IMR-90 (cell line): ENCODE measurements around the gene ALPP. TPM values are rescaled to one million over a fixed set of nuclear protein-coding genes. Genes with fewer than 3 reads are reported as not detected.

Experiments used
- ATAC-seq: fragments of 200-7000 bp; cut with Tn5 transposase; 2 replicates; pipeline ENCODE4 v1.9.1; 2020; ENCODE audit warnings: low read depth, mild to moderate bottlenecking, moderate library complexity
- BruUV-seq: library from RNA; stranded (reverse); fragments of 400-500 nt; replicated peaks from 2 replicates; lab custom pipeline; 2021; lab: Mats Ljungman, UMichigan
- CTCF ChIA-PET: fragments of 300-600 bp; formaldehyde crosslinking; extraction: SDS; loops from one replicate; lab custom pipeline; 2021; ENCODE audit warnings: antibody characterized with exemption; lab: Yijun Ruan, JAX
- POLR2A ChIA-PET: fragments of 300-600 bp; sonication (Branson Sonifier 250); formaldehyde crosslinking; loops from one replicate; lab custom pipeline; 2022; ENCODE audit warnings: antibody characterized with exemption; ENCODE audit not compliant: unreplicated experiment; lab: Charles Lee
- DNase-seq: peaks from one replicate; pipeline ENCODE4 v3.0.0; 2013
- H2AFZ ChIP-seq: replicated peaks from 2 replicates; pipeline ENCODE3; 2013; ENCODE audit warnings: low read length, mild to moderate bottlenecking; ENCODE audit not compliant: poor library complexity
- H2AK5ac ChIP-seq: 2 replicates; pipeline ENCODE4 v1.6.1; 2013; ENCODE audit warnings: low read depth, low read length, inconsistent platforms
- H2AK9ac ChIP-seq: replicated peaks from 2 replicates; pipeline ENCODE3; 2013; ENCODE audit warnings: mild to moderate bottlenecking, low read depth, low read length, moderate library complexity; ENCODE audit not compliant: poor library complexity
- H2BK120ac ChIP-seq: 2 replicates; pipeline ENCODE4 v1.6.1; 2013; ENCODE audit warnings: low read depth, low read length, inconsistent platforms
- H2BK15ac ChIP-seq: 3 replicates; pipeline ENCODE4 v1.6.1; 2013; ENCODE audit warnings: low read depth, low read length, inconsistent platforms
- H2BK20ac ChIP-seq: 2 replicates; pipeline ENCODE4 v1.6.1; 2013; ENCODE audit warnings: low read depth, mild to moderate bottlenecking, inconsistent platforms, low read length, moderate library complexity
- H2BK5ac ChIP-seq: 2 replicates; pipeline ENCODE4 v1.6.1; 2013; ENCODE audit warnings: mild to moderate bottlenecking, low read depth, low read length, inconsistent platforms; ENCODE audit not compliant: poor library complexity, severe bottlenecking
- H3K14ac ChIP-seq: replicated peaks from 2 replicates; pipeline ENCODE4 v1.6.1; 2013; ENCODE audit warnings: low read depth, low read length, inconsistent platforms
- H3K18ac ChIP-seq: 2 replicates; pipeline ENCODE4 v1.6.1; 2013; ENCODE audit warnings: low read depth, low read length, control low read depth
- H3K23ac ChIP-seq: 2 replicates; pipeline ENCODE4 v1.6.1; 2013; ENCODE audit warnings: low read depth, low read length, inconsistent platforms
- H3K27ac ChIP-seq: 2 replicates; pipeline ENCODE4 v1.5.1; 2013; ENCODE audit warnings: mild to moderate bottlenecking, control low read depth, low read length; ENCODE audit not compliant: insufficient read depth
- H3K27me3 ChIP-seq: 2 replicates; pipeline ENCODE4 v1.6.1; 2013; ENCODE audit warnings: low read length; ENCODE audit not compliant: control insufficient read depth, insufficient read depth
- H3K36me3 ChIP-seq: 2 replicates; pipeline ENCODE4 v1.6.1; 2013; ENCODE audit warnings: low read length, mixed read lengths; ENCODE audit not compliant: control insufficient read depth, insufficient read depth
- H3K4ac ChIP-seq: 2 replicates; pipeline ENCODE4 v1.6.1; 2013; ENCODE audit warnings: low read depth, low read length, inconsistent platforms
- H3K4me1 ChIP-seq: 2 replicates; pipeline ENCODE4 v1.6.1; 2013; ENCODE audit warnings: low read length, mixed read lengths; ENCODE audit not compliant: control insufficient read depth, insufficient read depth
- H3K4me2 ChIP-seq: 2 replicates; pipeline ENCODE4 v1.6.1; 2013; ENCODE audit warnings: low read depth, mild to moderate bottlenecking, control low read depth, low read length, moderate library complexity
- H3K4me3 ChIP-seq: 2 replicates; pipeline ENCODE4 v1.5.1; 2013; ENCODE audit warnings: low read depth, mild to moderate bottlenecking, control low read depth, low read length, moderate library complexity; ENCODE audit not compliant: insufficient read depth
- H3K56ac ChIP-seq: 2 replicates; pipeline ENCODE4 v1.6.1; 2013; ENCODE audit warnings: low read length, inconsistent platforms; ENCODE audit not compliant: insufficient read depth; ENCODE audit errors: extremely low read depth
- H3K79me1 ChIP-seq, 2 experiments: 2 replicates each; pipeline ENCODE4 v1.6.1; 2013; ENCODE audit warnings: low read length in 2 of 2, inconsistent platforms in 1 of 2, low read depth in 1 of 2
- H3K9ac ChIP-seq: 2 replicates; pipeline ENCODE4 v1.6.1; 2013; ENCODE audit warnings: low read depth, low read length, control low read depth
- H3K9me1 ChIP-seq: 2 replicates; pipeline ENCODE4 v1.6.1; 2013; ENCODE audit warnings: low read length, inconsistent platforms; ENCODE audit not compliant: insufficient read depth
- H3K9me3 ChIP-seq: 2 replicates; pipeline ENCODE4 v1.6.1; 2013; ENCODE audit warnings: low read length; ENCODE audit not compliant: control insufficient read depth, insufficient read depth
- H4K20me1 ChIP-seq: 2 replicates; pipeline ENCODE4 v1.6.1; 2013; ENCODE audit warnings: low read length, inconsistent platforms; ENCODE audit not compliant: insufficient read depth
- H4K5ac ChIP-seq: 2 replicates; pipeline ENCODE4 v1.6.1; 2013; ENCODE audit warnings: mild to moderate bottlenecking, low read depth, low read length, control low read depth
- H4K8ac ChIP-seq, 2 experiments: 2 replicates each; pipeline ENCODE4 v1.6.1; 2013; ENCODE audit warnings: low read depth in 2 of 2, low read length in 2 of 2, control low read depth in 1 of 2, inconsistent platforms in 1 of 2
- H4K91ac ChIP-seq: 2 replicates; pipeline ENCODE4 v1.6.1; 2013; ENCODE audit warnings: low read depth, low read length, inconsistent platforms; ENCODE audit not compliant: insufficient read depth
- BHLHE40 ChIP-seq: fragments of 150-350 bp; IDR thresholded peaks from 2 replicates; pipeline ENCODE4 v1.6.1; 2016; ENCODE audit warnings: mild to moderate bottlenecking, low read depth, low read length
- CEBPB ChIP-seq: IDR thresholded peaks from 2 replicates; pipeline ENCODE4 v1.6.1; 2012; ENCODE audit warnings: low read depth, low read length, improper control_type of control experiment
- CHD1 ChIP-seq: IDR thresholded peaks from 2 replicates; pipeline ENCODE4 v1.6.1; 2012; ENCODE audit warnings: low read depth, low read length, improper control_type of control experiment
- CTCF ChIP-seq: conservative IDR thresholded peaks from 2 replicates; pipeline ENCODE4 v1.5.1; 2012; ENCODE audit warnings: mild to moderate bottlenecking, low read depth, low read length, improper control_type of control experiment
- ELK1 ChIP-seq: fragments of 150-350 bp; IDR thresholded peaks from 2 replicates; pipeline ENCODE4 v1.6.1; 2016; ENCODE audit warnings: low read depth, mild to moderate bottlenecking, low read length, moderate library complexity, borderline replicate concordance
- FOS ChIP-seq: fragments of 150-350 bp; IDR thresholded peaks from 2 replicates; pipeline ENCODE4 v1.6.1; 2016; ENCODE audit warnings: low read depth, low read length
- MAFK ChIP-seq: IDR thresholded peaks from 2 replicates; pipeline ENCODE4 v1.6.1; 2012; ENCODE audit warnings: low read depth, low read length, improper control_type of control experiment
- MAZ ChIP-seq: IDR thresholded peaks from 2 replicates; pipeline ENCODE4 v1.6.1; 2012; ENCODE audit warnings: low read depth, mild to moderate bottlenecking, low read length, improper control_type of control experiment, moderate library complexity, borderline replicate concordance
- MXI1 ChIP-seq: IDR thresholded peaks from 2 replicates; pipeline ENCODE4 v1.6.1; 2012; ENCODE audit warnings: low read depth, mild to moderate bottlenecking, low read length, moderate library complexity, borderline replicate concordance
- NFE2L2 ChIP-seq: fragments of 150-350 bp; IDR thresholded peaks from 2 replicates; pipeline ENCODE4 v1.6.1; 2016; ENCODE audit warnings: low read depth, mild to moderate bottlenecking, low read length
- RAD21 ChIP-seq: IDR thresholded peaks from 2 replicates; pipeline ENCODE4 v1.6.1; 2012; ENCODE audit warnings: low read length, improper control_type of control experiment
- RCOR1 ChIP-seq: IDR thresholded peaks from 2 replicates; pipeline ENCODE4 v1.6.1; 2012; ENCODE audit warnings: mild to moderate bottlenecking, low read length, improper control_type of control experiment; ENCODE audit not compliant: insufficient replicate concordance
- RFX5 ChIP-seq: IDR thresholded peaks from 2 replicates; pipeline ENCODE4 v1.8.0; 2012; ENCODE audit warnings: low read depth, mild to moderate bottlenecking, low read length, moderate library complexity
- SMC3 ChIP-seq: fragments of 150-350 bp; IDR thresholded peaks from 2 replicates; pipeline ENCODE4 v1.6.1; 2016; ENCODE audit warnings: low read depth, mild to moderate bottlenecking, antibody characterized with exemption, low read length, moderate library complexity
- USF2 ChIP-seq: fragments of 150-350 bp; IDR thresholded peaks from 2 replicates; pipeline ENCODE4 v1.6.1; 2017; ENCODE audit warnings: mild to moderate bottlenecking, antibody characterized with exemption, low read length, low read depth
- WGBS, 2 experiments: methylation state at CpG; one replicate each; pipeline versions ENCODE4 v1.1.5 to v1.1.7; 2013; ENCODE audit warnings: missing lambda C conversion rate in 2 of 2; ENCODE audit not compliant: insufficient read length in 1 of 2; ENCODE audit errors: extremely low coverage in 2 of 2; 5-methylcytosine and 5-hydroxymethylcytosine counted together
- dilution Hi-C: fragments of 300-500 bp; cut with HindIII; formaldehyde crosslinking; loops from one replicate; pipeline ENCODE4 v1.14.3; 2018; ENCODE audit warnings: low sequenced_read_pairs; ENCODE audit not compliant: unreplicated experiment
- in situ Hi-C: fragments of 300-500 bp; cut with MboI; formaldehyde crosslinking; loops from 3 replicates; pipeline ENCODE4 v1.14.3; 2019; ENCODE audit warnings: low sequenced_read_pairs, inconsistent platforms, mixed read lengths
- intact Hi-C: fragments of 100-400 bp; cut with micrococcal nuclease; formaldehyde crosslinking; loops from 2 replicates; pipeline ENCODE4 v1.10.0; 2022
- polyA plus RNA-seq, 3 experiments: library from polyadenylated mRNA; depleted of rRNA; stranded (reverse); fragments of >200 nt; gene quantifications; 2 replicates each; pipeline ENCODE4 v1.2.3, GENCODE V29; 2012; ENCODE audit warnings: low replicate concordance in 1 of 3
- total RNA-seq: library from RNA; depleted of rRNA; stranded (reverse); fragments of >200 nt; gene quantifications from 2 replicates; pipeline ENCODE4 v1.2.3, GENCODE V29; 2012

ALPP gene
- total and polyA plus RNA-seq, 2 of the 4 experiments (the other 2 are of a cell fraction): not detected

- Histone ChIP-seq H3K27ac (no peak overlapping the region), H3K36me3 (no peaks in the 10 kb centered on the region), H3K9me1 (no peaks in the 10 kb centered on the region), H2BK120ac (no peak overlapping the region), H4K91ac (no peak overlapping the region), H2AFZ (no peak overlapping the region), H3K18ac (no peak overlapping the region), H3K14ac (no peak overlapping the region), H2BK5ac (no peak overlapping the region), H3K4me3 (no peak overlapping the region), H2BK15ac (no peak overlapping the region), H3K4me1 (no peaks in the 10 kb centered on the region; the same call in 1 of the 2 replicates), H3K9ac (no peak overlapping the region), H3K4me2 (no peak overlapping the region), H3K56ac (no peak overlapping the region), H4K8ac (no peak overlapping the region), H3K23ac (no peak overlapping the region), H2AK9ac (no peak overlapping the region), H2AK5ac (no peak overlapping the region), H3K27me3 (peaks cover 16% of the 10 kb centered on the region), H4K20me1 (no peaks in the 10 kb centered on the region), H4K5ac (no peak overlapping the region), H3K4ac (no peak overlapping the region), H3K9me3 (no peaks in the 10 kb centered on the region), H2BK20ac (no peak overlapping the region), H3K79me1 (no peaks in the 10 kb centered on the region)
- intact Hi-C loops: no loop called here
- dilution Hi-C loops: no loop called here
- ATAC-seq (no peak), DNase-seq (no peak)
- no CpG with 5 or more reads among the region's 15 CpGs for WGBS, 2 experiments
- in situ Hi-C loops: no loop called here
- POLR2A ChIA-PET: no interaction called here
- CTCF ChIA-PET: interaction anchor here (0.6 kb wide), 1 partner anchor 450 kb away, joined by 5 read pairs; no protein-coding TSS in a partner anchor
- BruUV-seq: no TSS peak
- no peak for TF ChIP-seq MAFK
- no peak for TF ChIP-seq CEBPB
- TF ChIP-seq MXI1: no peak
- TF ChIP-seq SMC3: no peak
- TF ChIP-seq RFX5: no peak
- TF ChIP-seq NFE2L2: no peak
- TF ChIP-seq ELK1: no peak
- no peak for TF ChIP-seq RAD21
- no peak for TF ChIP-seq USF2
- TF ChIP-seq MAZ: no peak
- no peak for TF ChIP-seq CTCF
- TF ChIP-seq RCOR1: no peak
- no peak for TF ChIP-seq CHD1
- TF ChIP-seq FOS: no peak
- no peak for TF ChIP-seq BHLHE40
Observed at GRCh38 chr2:232369126-232369951, 9.2 kb upstream of the ALPP start.
